ENCODE measurements around the gene GPC5.

Gene GPC5

GRCh38 chr13:91702411-91702810 lies 304.0 kb downstream of the GPC5 start:
- Mint-ChIP-seq H3K27ac (no peak overlapping the region), H3K27me3 (no peaks in the 10 kb centered on the region), H3K36me3 (ENCODE audit: low read depth) (no peaks in the 10 kb centered on the region), H3K9me3 (peaks cover 14% of the 10 kb centered on the region), H3K4me1 (ENCODE audit: low read depth) (no peaks in the 10 kb centered on the region), H3K4me3 (no peak overlapping the region)
- intact Hi-C loops (cut with micrococcal nuclease) = no loop called here

- intact Hi-C loops (cut with micrococcal nuclease) = no loop called here
- Mint-ChIP-seq H3K4me3 (no peak overlapping the region), H3K27me3 (no peaks in the 10 kb centered on the region), H3K27ac (no peak overlapping the region), H3K9me3 (peaks cover 14% of the 10 kb centered on the region), H3K36me3 (ENCODE audit: low read depth) (no peaks in the 10 kb centered on the region), H3K4me1 (ENCODE audit: low read depth) (no peaks in the 10 kb centered on the region)
Measured at GRCh38 chr13:91704398-91704797, 306.0 kb downstream of the GPC5 start.

GRCh38 chr13:91708558-91708957 lies 310.1 kb downstream of the GPC5 start:
- no peaks in the 10 kb centered on the region for H3K27me3 Mint-ChIP-seq
- peaks cover 14% of the 10 kb centered on the region for H3K9me3 Mint-ChIP-seq
- H3K4me3 Mint-ChIP-seq = no peak overlapping the region

GRCh38 chr13:91709180-91709579 lies 310.8 kb downstream of the GPC5 start:
- Mint-ChIP-seq H3K4me3 (no peak overlapping the region), H3K4me1 (ENCODE audit: low read depth) (no peaks in the 10 kb centered on the region), H3K27me3 (no peaks in the 10 kb centered on the region), H3K9me3 (peaks cover 12% of the 10 kb centered on the region), H3K36me3 (ENCODE audit: low read depth) (no peaks in the 10 kb centered on the region), H3K27ac (no peak overlapping the region)
- intact Hi-C loops (cut with micrococcal nuclease) = no loop called here

More at GRCh38 chr13:91708558-91708957, 310.1 kb downstream of the GPC5 start:
- H3K4me1 Mint-ChIP-seq (ENCODE audit: low read depth) = no peaks in the 10 kb centered on the region
- no peak overlapping the region for H3K27ac Mint-ChIP-seq
- intact Hi-C loops (cut with micrococcal nuclease) = no loop called here
- no peaks in the 10 kb centered on the region for H3K36me3 Mint-ChIP-seq (ENCODE audit: low read depth)

GRCh38 chr13:91710733-91711132 lies 312.3 kb downstream of the GPC5 start:
- intact Hi-C loops (cut with micrococcal nuclease) = no loop called here
- H3K4me1 Mint-ChIP-seq (ENCODE audit: low read depth) = no peaks in the 10 kb centered on the region
- H3K27ac Mint-ChIP-seq = no peak overlapping the region
- no peak overlapping the region for H3K4me3 Mint-ChIP-seq
- H3K9me3 Mint-ChIP-seq = no peaks in the 10 kb centered on the region
- H3K36me3 Mint-ChIP-seq (ENCODE audit: low read depth) = no peaks in the 10 kb centered on the region
- no peaks in the 10 kb centered on the region for H3K27me3 Mint-ChIP-seq

GRCh38 chr13:91714855-91715254 lies 316.4 kb downstream of the GPC5 start:
- no peaks in the 10 kb centered on the region for H3K4me1 Mint-ChIP-seq (ENCODE audit: low read depth)
- intact Hi-C loops (cut with micrococcal nuclease) = no loop called here
- no peaks in the 10 kb centered on the region for H3K9me3 Mint-ChIP-seq
- H3K36me3 Mint-ChIP-seq (ENCODE audit: low read depth) = no peaks in the 10 kb centered on the region
- H3K27me3 Mint-ChIP-seq = no peaks in the 10 kb centered on the region
- H3K4me3 Mint-ChIP-seq = no peak overlapping the region
- no peak overlapping the region for H3K27ac Mint-ChIP-seq

GRCh38 chr13:91716436-91717065 lies 318.1 kb downstream of the GPC5 start:
- H3K4me3 Mint-ChIP-seq = no peak overlapping the region
- H3K4me1 Mint-ChIP-seq (ENCODE audit: low read depth) = no peaks in the 10 kb centered on the region
- H3K9me3 Mint-ChIP-seq = no peaks in the 10 kb centered on the region
- intact Hi-C loops (cut with micrococcal nuclease) = no loop called here
- no peaks in the 10 kb centered on the region for H3K27me3 Mint-ChIP-seq
- H3K36me3 Mint-ChIP-seq (ENCODE audit: low read depth) = no peaks in the 10 kb centered on the region
- no peak overlapping the region for H3K27ac Mint-ChIP-seq

GRCh38 chr13:91719033-91719432 lies 320.6 kb downstream of the GPC5 start:
- H3K36me3 Mint-ChIP-seq (ENCODE audit: low read depth) = no peaks in the 10 kb centered on the region
- no peaks in the 10 kb centered on the region for H3K27me3 Mint-ChIP-seq
- H3K4me1 Mint-ChIP-seq (ENCODE audit: low read depth) = no peaks in the 10 kb centered on the region
- no peak overlapping the region for H3K4me3 Mint-ChIP-seq
- intact Hi-C loops (cut with micrococcal nuclease) = no loop called here
- no peak overlapping the region for H3K27ac Mint-ChIP-seq
- H3K9me3 Mint-ChIP-seq = no peaks in the 10 kb centered on the region

- Mint-ChIP-seq H3K27me3 (no peaks in the 10 kb centered on the region), H3K9me3 (no peaks in the 10 kb centered on the region), H3K36me3 (ENCODE audit: low read depth) (no peaks in the 10 kb centered on the region), H3K4me1 (ENCODE audit: low read depth) (no peaks in the 10 kb centered on the region), H3K27ac (no peak overlapping the region), H3K4me3 (no peak overlapping the region)
- intact Hi-C loops (cut with micrococcal nuclease) = loop anchor here (5.0 kb wide), 2 partner anchors 339 to 409 kb away; no protein-coding TSS in a partner anchor
Measured at GRCh38 chr13:91721413-91721812, 323.0 kb downstream of the GPC5 start.

- H3K27me3 Mint-ChIP-seq = no peaks in the 10 kb centered on the region
- no peaks in the 10 kb centered on the region for H3K36me3 Mint-ChIP-seq (ENCODE audit: low read depth)
- H3K4me1 Mint-ChIP-seq (ENCODE audit: low read depth) = no peaks in the 10 kb centered on the region
- intact Hi-C loops (cut with micrococcal nuclease) = loop anchor here (5.0 kb wide), 2 partner anchors 340 to 410 kb away; no protein-coding TSS in a partner anchor
- no peak overlapping the region for H3K27ac Mint-ChIP-seq
- H3K9me3 Mint-ChIP-seq = no peaks in the 10 kb centered on the region
- no peak overlapping the region for H3K4me3 Mint-ChIP-seq
Measured at GRCh38 chr13:91722267-91722884, 324.0 kb downstream of the GPC5 start.

- H3K27me3 Mint-ChIP-seq = no peaks in the 10 kb centered on the region
- H3K4me1 Mint-ChIP-seq (ENCODE audit: low read depth) = no peaks in the 10 kb centered on the region
- intact Hi-C loops (cut with micrococcal nuclease) = loop anchor here (5.0 kb wide), 2 partner anchors 342 to 412 kb away; no protein-coding TSS in a partner anchor
- no peak overlapping the region for H3K4me3 Mint-ChIP-seq
- no peaks in the 10 kb centered on the region for H3K36me3 Mint-ChIP-seq (ENCODE audit: low read depth)
- H3K27ac Mint-ChIP-seq = no peak overlapping the region
- no peaks in the 10 kb centered on the region for H3K9me3 Mint-ChIP-seq
Measured at GRCh38 chr13:91724591-91724990, 326.2 kb downstream of the GPC5 start.

GRCh38 chr13:91725646-91726045 lies 327.2 kb downstream of the GPC5 start:
- Mint-ChIP-seq H3K27ac (no peak overlapping the region), H3K4me1 (ENCODE audit: low read depth) (no peaks in the 10 kb centered on the region), H3K9me3 (no peaks in the 10 kb centered on the region), H3K4me3 (no peak overlapping the region), H3K36me3 (ENCODE audit: low read depth) (no peaks in the 10 kb centered on the region), H3K27me3 (no peaks in the 10 kb centered on the region)
- intact Hi-C loops (cut with micrococcal nuclease) = no loop called here

GRCh38 chr13:91726671-91727070 lies 328.2 kb downstream of the GPC5 start:
- intact Hi-C loops (cut with micrococcal nuclease) = no loop called here
- Mint-ChIP-seq H3K27me3 (no peaks in the 10 kb centered on the region), H3K36me3 (ENCODE audit: low read depth) (no peaks in the 10 kb centered on the region), H3K27ac (no peak overlapping the region), H3K4me3 (no peak overlapping the region), H3K4me1 (ENCODE audit: low read depth) (no peaks in the 10 kb centered on the region), H3K9me3 (peaks cover 3% of the 10 kb centered on the region)

- Mint-ChIP-seq H3K27ac (no peak overlapping the region), H3K27me3 (no peaks in the 10 kb centered on the region), H3K4me1 (ENCODE audit: low read depth) (no peaks in the 10 kb centered on the region), H3K36me3 (ENCODE audit: low read depth) (no peaks in the 10 kb centered on the region), H3K9me3 (peaks cover 30% of the 10 kb centered on the region), H3K4me3 (no peak overlapping the region)
- intact Hi-C loops (cut with micrococcal nuclease) = no loop called here
Measured at GRCh38 chr13:91729859-91730258, 331.4 kb downstream of the GPC5 start.

- Mint-ChIP-seq H3K27me3 (no peaks in the 10 kb centered on the region), H3K9me3 (no peaks in the 10 kb centered on the region), H3K36me3 (ENCODE audit: low read depth) (no peaks in the 10 kb centered on the region), H3K4me1 (ENCODE audit: low read depth) (no peaks in the 10 kb centered on the region), H3K27ac (no peak overlapping the region), H3K4me3 (no peak overlapping the region)
- intact Hi-C loops (cut with micrococcal nuclease) = no loop called here
Measured at GRCh38 chr13:91739751-91740150, 341.3 kb downstream of the GPC5 start.
